ENCODE results near the gene TMEM234. TPM values are rescaled to one million over a fixed set of nuclear protein-coding genes. Genes with fewer than 3 reads are reported as not detected.

TMEM234 gene
- total and polyA plus RNA-seq, 2 of the 8 experiments (the other 6 are each of a cell fraction or from before 2014, with no cell fraction given): 8.7 to 8.9 TPM

- no peak for DNase-seq (ENCODE audit: low read depth in 1 of 2, low spot score in 2 of 2)
- CTCF ChIA-PET (ENCODE audit: partially characterized antibody): interaction anchor here (1.0 to 6.1 kb wide), 11 partner anchors 9 to 78 kb away, joined by 3 to 66 read pairs (median 27); partner anchors contain the start of gene HDAC1
- no peak for FAIRE-seq
- TF ChIP-seq SP1 (IDR thresholded peaks at IDR 0.05; ENCODE audit: low read depth, low read length): no peak
- TF ChIP-seq EGR1 (IDR thresholded peaks at IDR 0.05; ENCODE audit: borderline replicate concordance, low read depth, low read length): no peak
- TF ChIP-seq TBP (IDR thresholded peaks at IDR 0.05; ENCODE audit: low read depth, low read length): no peak
- TF ChIP-seq BACH1 (IDR thresholded peaks at IDR 0.05; ENCODE audit: low read length): no peak
- TF ChIP-seq CHD2 (IDR thresholded peaks at IDR 0.05; ENCODE audit: low read length): no peak
- no peak for TF ChIP-seq CTCF (IDR thresholded peaks at IDR 0.05; ENCODE audit: control extremely low read depth in 1 of 3, insufficient read depth in 1 of 3, low read depth in 1 of 3, low read length in 3 of 3)
- TF ChIP-seq JUN (IDR thresholded peaks at IDR 0.05; ENCODE audit: low read depth, low read length): no peak
- no peak for TF ChIP-seq CTBP2 (IDR thresholded peaks at IDR 0.05; ENCODE audit: borderline replicate concordance, insufficient read depth, insufficient read length, low read length)
- no peak for TF ChIP-seq POLR2AphosphoS5 (IDR thresholded peaks at IDR 0.05; ENCODE audit: low read depth, low read length)
- TF ChIP-seq TCF12 (IDR thresholded peaks at IDR 0.05; ENCODE audit: low read depth, low read length): no peak
Observed at GRCh38 chr1:32249831-32250525, 27.8 kb upstream of the TMEM234 start.

More at GRCh38 chr1:32249831-32250525, 27.8 kb upstream of the TMEM234 start:
- Histone ChIP-seq H3K9ac (replicated peaks in 1 of 4; ENCODE audit: extremely low read depth in 1 of 4, low read depth in 3 of 4, low read length in 3 of 4) (no peak overlapping the region), H3K4me2 (ENCODE audit: insufficient read depth in 1 of 2, low read depth in 2 of 2, low read length in 2 of 2) (no peak overlapping the region; a peak in 1 of 4 replicates), H4K91ac (replicated peaks; ENCODE audit: insufficient read length, low read length) (peak overlapping the region; percentile 83), H3K56ac (replicated peaks; ENCODE audit: insufficient read length, low read depth, low read length) (no peak overlapping the region), H4K5ac (ENCODE audit: insufficient read length, low read depth, low read length) (no peak overlapping the region), H2BK15ac (ENCODE audit: low read length) (peak overlapping the region; percentile 99), H2BK12ac (ENCODE audit: low read depth, low read length) (peak overlapping the region; percentile 86; the same call in 1 of the 2 replicates), H2AFZ (ENCODE audit: low read length) (0 out of 2 replicates have a peak overlapping the region, but pooled peaks have one; percentile 26), H2AK5ac (ENCODE audit: low read depth, low read length) (peak overlapping the region; percentile 77; the same call in 1 of the 2 replicates), H3K36me3 (ENCODE audit: control insufficient read depth in 2 of 4, insufficient read depth in 4 of 4, low read length in 3 of 4) (no peaks in the 10 kb centered on the region), H3K18ac (ENCODE audit: extremely low read depth, low read length) (peak overlapping the region; percentile 87), H3K79me1 (ENCODE audit: low read depth, low read length) (no peaks in the 10 kb centered on the region), H3K27me3 (replicated peaks in 1 of 4; ENCODE audit: control insufficient read depth in 3 of 4, extremely low read depth in 1 of 4, insufficient read depth in 3 of 4, low read length in 3 of 4) (no peaks in the 10 kb centered on the region; a peak in 1 of 7 replicates), H3K14ac (ENCODE audit: insufficient read length) (no peak overlapping the region), H3K27ac (ENCODE audit: low read depth, low read length) (0 out of 2 replicates have a peak overlapping the region, but pooled peaks have one; percentile 51), H2BK20ac (ENCODE audit: low read length) (peak overlapping the region; percentile 99), H3K23ac (ENCODE audit: insufficient read length) (no peak overlapping the region), H3K4me1 (replicated peaks in 1 of 4; ENCODE audit: control insufficient read depth in 3 of 4, insufficient read depth in 4 of 4, low read length in 3 of 4) (peaks cover 6 to 13% (median 8%) of the 10 kb centered on the region in 4 experiments), H3K79me2 (ENCODE audit: control insufficient read depth in 1 of 2, insufficient read depth in 2 of 2, low read length in 2 of 2) (no peaks in the 10 kb centered on the region), H4K8ac (ENCODE audit: extremely low read depth, insufficient read depth, low read length) (peak overlapping the region; percentile 73), H4K20me1 (replicated peaks in 1 of 2; ENCODE audit: control insufficient read depth in 1 of 2, insufficient read depth in 2 of 2, low read length in 2 of 2) (no peaks in the 10 kb centered on the region), H3K9me3 (ENCODE audit: insufficient read depth in 2 of 2, low read depth in 1 of 2, low read length in 1 of 2) (no peaks in the 10 kb centered on the region), H3K4ac (replicated peaks; ENCODE audit: insufficient read length, low read depth, low read length) (peak overlapping the region; percentile 36), H2BK120ac (replicated peaks; ENCODE audit: low read depth, low read length) (peak overlapping the region; percentile 44), H2BK5ac (ENCODE audit: low read depth, low read length) (peak overlapping the region; percentile 88), H3K23me2 (ENCODE audit: low read depth, low read length) (peaks cover 4% of the 10 kb centered on the region; the same call in 1 of the 2 replicates), H3K4me3 (ENCODE audit: extremely low read depth in 1 of 4, insufficient read depth in 2 of 4, low read depth in 3 of 4, low read length in 4 of 4) (no peak overlapping the region)
- POLR2A ChIA-PET (ENCODE audit: partially characterized antibody): interaction anchor here (0.6 to 6.6 kb wide), 14 partner anchors 10 to 208 kb away, joined by 3 to 59 read pairs (median 3); partner anchors contain the start of genes EIF3I, HDAC1, MARCKSL1 and TMEM234
- 90% methylated on average over 9 of the region's 9 CpGs; no CpG with 5 or more reads in 1 of the 2 experiments for WGBS, 2 experiments (ENCODE audit: extremely low coverage in 1 of 2, insufficient coverage in 1 of 2, insufficient read length in 1 of 2, insufficient replicate concordance in 2 of 2, low coverage in 1 of 2, low lambda C conversion rate in 2 of 2, missing lambda C conversion rate in 1 of 2)

Measured in H1 (cell line).